Fibroblast of gingiva (primary cell): Measurements from ENCODE around the gene PHF5A.

Experiments used
- DNase-seq: peaks from one replicate; pipeline ENCODE4 v3.0.0-alpha.2; 2011; ENCODE audit warnings: low read depth

The PHF5A gene

DNA sequence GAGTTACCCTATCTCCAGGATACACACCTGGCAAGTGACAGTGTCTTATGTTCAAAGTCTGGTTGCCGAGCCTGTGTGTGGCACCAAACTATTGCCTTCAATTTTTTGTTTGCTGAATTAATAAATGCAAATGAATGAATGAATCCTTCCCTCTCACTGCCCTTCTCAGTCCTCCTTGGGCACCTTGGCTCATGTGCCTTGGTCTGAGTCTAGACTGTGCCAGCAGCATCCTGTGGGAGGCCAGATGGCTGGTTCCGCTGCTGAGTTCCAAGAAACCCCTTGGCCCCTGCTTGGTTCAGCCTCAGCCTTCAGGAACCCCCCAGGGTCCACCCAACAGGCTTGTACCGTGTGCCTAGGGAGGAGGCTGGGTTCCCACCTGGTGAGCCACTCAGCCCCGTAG lies 52.9 kb downstream of the PHF5A start:
- no peak for DNase-seq

- DNase-seq: peak; percentile 34
These were observed 57.3 kb downstream of the PHF5A start for GRCh38 chr22:41411021-41411851.

GRCh38 chr22:41410311-41410751 lies 58.2 kb downstream of the PHF5A start:
- no peak for DNase-seq
